Activated naive CD8-positive, alpha-beta T cell treated with anti-CD3 and anti-CD28 coated beads for 36 hours (primary cell): ENCODE measurements around the gene ZSCAN12. TPM values are rescaled to one million over a fixed set of nuclear protein-coding genes. Genes with fewer than 3 reads are reported as not detected.
A peak's percentile ranks its signal among the peaks of the same experiment; 100 is the strongest.
"Not testable (repeated sequence)": the region's sequence is repeated elsewhere in the genome, so short reads cannot be mapped to it uniquely, and the experiment has no call there.

ENCODE experiments used
- DNase-seq: peaks from one replicate; pipeline ENCODE4 v3.0.0; 2021
- H3K27ac Mint-ChIP-seq: one replicate; pipeline ENCODE4 v1.8.0; 2022; ENCODE audit warnings: mild to moderate bottlenecking, moderate library complexity, mixed read lengths
- H3K27me3 Mint-ChIP-seq: one replicate; pipeline ENCODE4 v1.8.0; 2022; ENCODE audit warnings: mild to moderate bottlenecking, mixed read lengths
- H3K36me3 Mint-ChIP-seq: one replicate; pipeline ENCODE4 v1.8.0; 2021; ENCODE audit warnings: mild to moderate bottlenecking, mixed read lengths
- H3K4me1 Mint-ChIP-seq: one replicate; pipeline ENCODE4 v1.8.0; 2021; ENCODE audit warnings: mixed read lengths
- H3K4me3 Mint-ChIP-seq: one replicate; pipeline ENCODE4 v1.8.0; 2022; ENCODE audit warnings: mild to moderate bottlenecking, moderate library complexity, mixed read lengths
- H3K9me3 Mint-ChIP-seq: one replicate; pipeline ENCODE4 v1.8.0; 2022; ENCODE audit warnings: mixed read lengths
- total RNA-seq, 2 experiments: library from RNA; stranded (reverse); gene quantifications; one replicate each; pipeline ENCODE4 v1.2.3, GENCODE V29; 2021

Gene ZSCAN12
- 1 to 10 TPM; 6.8 to 7.2 TPM for total RNA-seq

DNA sequence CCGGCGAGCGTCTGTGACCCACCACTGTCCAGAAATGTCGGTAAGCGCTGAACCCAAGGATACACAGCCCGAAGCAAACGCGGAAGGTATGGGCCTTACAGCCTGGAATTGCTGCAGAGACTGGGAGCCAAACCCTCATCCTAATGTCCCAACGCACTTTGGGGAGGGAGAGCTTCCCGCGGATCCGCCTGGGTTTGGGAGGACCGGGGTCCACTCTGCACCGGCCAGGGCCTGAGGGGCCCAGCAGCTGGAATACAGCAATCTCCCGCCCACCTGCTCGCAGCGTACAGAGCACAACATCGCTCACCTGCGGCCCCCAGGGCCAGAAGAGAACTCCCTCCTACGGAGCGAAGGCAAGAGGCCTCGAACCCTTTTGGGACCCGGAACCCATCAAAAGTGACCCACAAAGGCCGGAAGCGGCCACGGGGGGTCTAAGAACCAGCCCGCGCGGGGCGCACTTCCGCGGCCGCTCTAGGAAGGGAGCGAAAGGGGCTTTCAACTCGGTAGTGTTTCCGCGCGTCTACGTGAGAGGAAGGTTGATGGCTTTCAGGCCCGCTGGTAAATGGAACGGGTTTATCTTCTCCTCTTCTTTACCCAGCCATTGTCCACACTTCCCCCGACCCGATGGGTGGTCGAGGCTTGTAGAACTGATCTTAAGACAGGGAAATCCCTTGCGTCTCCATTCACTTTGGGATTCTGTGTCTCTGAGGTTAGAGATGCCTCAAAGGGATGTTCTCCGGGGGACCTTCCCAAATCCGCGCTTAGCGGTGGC is at the start of gene ZSCAN12:
ZSCAN12 (minus strand) TSS at position 398 of the 772 bp plus-strand sequence. CDS start 1,342 bp downstream, outside the sequence.
- Mint-ChIP-seq H3K4me1 (peaks cover 42% of the 10 kb centered on the region), H3K9me3 (no peaks in the 10 kb centered on the region), H3K27ac (peak within 1 kb of the TSS; percentile 97), H3K4me3 (peak within 1 kb of the TSS; percentile 93), H3K27me3 (peaks cover 31% of the 10 kb centered on the region), H3K36me3 (peaks cover 41% of the 10 kb centered on the region)
- DNase-seq: peak; percentile 89

DNA sequence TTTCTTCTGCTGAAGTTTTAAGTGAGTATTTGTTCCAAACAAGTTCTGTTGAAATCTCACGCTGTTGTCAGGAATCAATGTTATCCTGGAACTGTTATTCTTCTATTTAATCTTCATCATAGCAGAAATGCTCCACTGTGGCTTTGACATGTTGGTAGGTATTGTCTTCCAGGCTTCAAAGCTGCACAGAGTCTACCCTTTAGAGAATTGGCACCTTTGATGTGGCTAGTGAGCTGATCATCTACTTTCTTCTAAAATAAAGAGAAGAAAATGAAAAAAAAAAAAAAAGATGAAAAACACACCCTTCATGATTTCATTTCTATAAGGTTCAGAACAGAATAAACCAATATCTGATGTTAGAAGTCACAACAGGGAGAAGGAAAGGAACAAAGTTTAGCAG is 49.5 kb upstream of the ZSCAN12 start:
- peak overlapping the region; percentile 54 for H3K27ac Mint-ChIP-seq
- peaks cover 13% of the 10 kb centered on the region for H3K36me3 Mint-ChIP-seq
- H3K9me3 Mint-ChIP-seq: peaks cover 9% of the 10 kb centered on the region
- DNase-seq: no peak
- peaks cover 11% of the 10 kb centered on the region for H3K4me1 Mint-ChIP-seq
- peaks cover 20% of the 10 kb centered on the region for H3K27me3 Mint-ChIP-seq
- no peak overlapping the region for H3K4me3 Mint-ChIP-seq

DNA sequence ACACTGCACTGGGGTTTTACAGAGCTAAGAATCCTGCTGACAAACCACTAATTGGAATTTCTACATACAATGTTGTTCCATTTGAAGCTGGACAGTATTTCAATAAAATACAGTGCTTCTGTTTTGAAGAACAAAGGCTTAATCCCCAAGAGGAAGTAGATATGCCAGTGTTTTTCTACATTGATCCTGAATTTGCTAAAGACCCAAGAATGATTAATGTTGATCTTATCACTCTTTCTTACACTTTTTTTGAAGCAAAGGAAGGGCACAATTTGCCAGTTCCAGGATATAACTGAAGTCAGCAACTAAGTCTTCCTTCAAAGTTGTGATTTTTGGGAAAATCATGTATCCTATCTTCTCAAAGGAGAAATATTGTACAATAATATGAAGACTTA is 48.0 kb upstream of the ZSCAN12 start:
- not testable (repeated sequence) for DNase-seq, H3K27ac Mint-ChIP-seq
- H3K4me1 Mint-ChIP-seq: peaks cover 20% of the 10 kb centered on the region
- peaks cover 16% of the 10 kb centered on the region for H3K36me3 Mint-ChIP-seq
- peaks cover 25% of the 10 kb centered on the region for H3K27me3 Mint-ChIP-seq
- H3K4me3 Mint-ChIP-seq: peak overlapping the region; percentile 72
- H3K9me3 Mint-ChIP-seq: peaks cover 12% of the 10 kb centered on the region

DNA sequence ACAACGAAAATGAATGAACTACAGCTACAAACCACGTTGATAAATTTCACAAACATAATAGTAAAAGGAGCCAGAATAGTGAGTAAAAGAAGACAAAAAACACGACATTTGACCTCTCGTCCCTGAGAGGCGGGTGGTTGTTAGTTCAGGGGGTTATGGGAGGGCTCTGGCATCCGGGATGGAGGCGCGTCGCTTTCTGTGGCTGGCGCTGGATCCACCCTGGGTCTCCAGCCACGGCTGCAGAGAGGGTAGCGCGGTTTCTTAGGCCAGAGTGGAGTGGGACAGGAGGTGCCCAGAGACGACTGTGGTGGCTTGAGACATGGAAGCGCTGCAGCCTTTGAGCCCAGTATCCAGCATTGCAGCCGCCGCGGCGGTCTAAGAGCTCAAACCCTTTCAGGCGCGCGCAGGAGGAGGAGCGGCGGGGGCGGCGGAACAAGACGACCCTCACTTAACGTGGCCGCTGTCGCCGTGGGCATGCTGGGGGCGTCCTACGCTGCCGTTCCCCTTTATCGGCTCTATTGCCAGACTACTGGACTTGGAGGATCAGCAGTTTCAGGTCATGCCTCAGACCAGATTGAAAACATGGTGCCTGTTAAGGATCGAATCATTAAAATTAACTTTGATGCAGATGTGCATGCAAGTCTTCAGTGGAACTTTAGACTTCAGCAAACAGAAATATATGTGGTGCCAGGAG is 47.4 kb upstream of the ZSCAN12 start:
- Mint-ChIP-seq H3K9me3 (peaks cover 12% of the 10 kb centered on the region), H3K27me3 (peaks cover 25% of the 10 kb centered on the region), H3K4me1 (peaks cover 23% of the 10 kb centered on the region), H3K27ac (peak overlapping the region; percentile 35), H3K4me3 (peak overlapping the region; percentile 72), H3K36me3 (peaks cover 16% of the 10 kb centered on the region)
- peak; percentile 28 for DNase-seq

DNA sequence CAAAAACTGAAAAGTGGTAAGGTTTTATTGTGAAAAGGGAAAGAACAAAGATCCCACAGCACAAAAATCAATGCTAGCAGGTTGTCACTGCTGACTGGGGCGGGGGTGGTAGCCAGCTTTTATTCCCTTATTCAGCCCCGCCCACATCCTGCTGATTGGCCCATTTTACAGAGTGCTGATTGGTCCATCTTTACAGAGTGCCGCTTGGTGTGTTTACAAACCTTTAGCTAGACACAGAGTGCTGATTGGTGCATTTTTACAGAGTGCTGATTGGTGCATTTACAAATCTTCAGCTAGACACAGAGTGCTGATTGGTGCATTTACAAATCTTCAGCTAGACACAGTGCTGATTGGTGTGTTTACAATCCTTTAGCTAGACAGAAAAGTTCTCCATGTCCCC is 45.2 kb upstream of the ZSCAN12 start:
- not testable (repeated sequence) for H3K4me3 Mint-ChIP-seq
- peaks cover 12% of the 10 kb centered on the region for H3K9me3 Mint-ChIP-seq

DNA sequence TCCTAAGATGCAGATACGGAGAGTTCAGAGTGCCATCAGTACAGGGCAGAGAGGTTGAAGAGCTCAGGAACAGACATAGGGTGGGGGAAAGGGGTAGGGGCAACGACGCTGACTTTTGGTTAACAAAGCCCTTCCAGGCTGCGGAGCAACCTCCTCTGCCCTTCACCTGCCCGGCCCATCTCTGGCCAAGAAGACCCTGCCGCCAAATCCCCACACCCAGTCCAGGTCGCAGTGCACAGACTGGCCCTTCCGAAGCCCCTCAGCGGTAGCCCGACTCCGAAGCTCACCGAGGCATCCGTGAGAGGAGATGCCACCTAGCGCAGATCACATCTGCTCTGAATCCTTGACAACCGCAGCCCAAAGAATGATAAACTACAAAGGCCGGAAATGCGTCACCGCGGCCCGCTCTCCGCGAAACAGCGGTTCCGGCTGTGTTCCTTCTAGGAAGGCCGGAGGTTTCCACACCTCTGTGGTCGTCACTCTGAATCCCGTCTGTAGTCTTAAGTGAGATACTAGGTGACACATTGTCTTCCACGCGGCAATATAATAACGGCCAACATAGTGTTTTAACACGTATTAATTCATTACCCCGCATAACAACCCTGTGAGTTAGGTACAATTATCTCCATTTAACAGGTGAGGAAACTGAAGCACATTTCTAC is 43.7 kb upstream of the ZSCAN12 start, which contains the start of gene ZSCAN23:
ZSCAN23 (minus strand) TSS at position 380 of the 662 bp plus-strand sequence. CDS start 7,225 bp downstream, outside the sequence.
- H3K4me1 Mint-ChIP-seq: peaks cover 16% of the 10 kb centered on the region
- DNase-seq: peak; percentile 87
- peaks cover 16% of the 10 kb centered on the region for H3K36me3 Mint-ChIP-seq
- peak within 1 kb of the TSS; percentile 94 for H3K27ac Mint-ChIP-seq
- H3K9me3 Mint-ChIP-seq: peaks cover 12% of the 10 kb centered on the region
- peak within 1 kb of the TSS; percentile 99 for H3K4me3 Mint-ChIP-seq
- H3K27me3 Mint-ChIP-seq: peaks cover 29% of the 10 kb centered on the region

More for the DNA sequence above, 45.2 kb upstream of the ZSCAN12 start:
- Mint-ChIP-seq H3K27ac (peak overlapping the region; percentile 94), H3K36me3 (peaks cover 16% of the 10 kb centered on the region), H3K27me3 (peaks cover 25% of the 10 kb centered on the region), H3K4me1 (peaks cover 23% of the 10 kb centered on the region)
- peak; percentile 25 for DNase-seq

DNA sequence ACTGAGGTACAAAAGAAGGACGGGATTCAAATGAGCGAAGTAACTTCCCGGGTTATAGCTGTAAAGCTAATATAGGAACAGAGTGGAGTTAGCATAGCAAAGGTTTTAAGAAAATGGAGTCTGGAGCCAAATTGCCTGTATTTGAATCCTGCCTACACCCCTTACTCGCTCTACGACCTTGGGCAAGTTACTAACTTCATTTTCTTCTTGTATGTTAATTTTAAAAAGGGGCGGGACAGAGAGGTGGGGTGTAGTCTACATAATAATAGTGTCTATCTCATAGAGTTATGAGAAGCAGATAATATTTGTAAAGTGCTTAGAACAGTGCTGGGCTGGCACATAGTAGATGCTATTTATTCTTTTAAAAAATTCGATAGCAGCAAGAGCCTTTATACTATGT is 43.0 kb upstream of the ZSCAN12 start:
- no peak for DNase-seq
- Mint-ChIP-seq H3K27me3 (peaks cover 29% of the 10 kb centered on the region), H3K36me3 (peaks cover 16% of the 10 kb centered on the region), H3K27ac (peak overlapping the region; percentile 94), H3K4me3 (peak overlapping the region; percentile 99), H3K9me3 (peaks cover 12% of the 10 kb centered on the region), H3K4me1 (peaks cover 16% of the 10 kb centered on the region)

DNA sequence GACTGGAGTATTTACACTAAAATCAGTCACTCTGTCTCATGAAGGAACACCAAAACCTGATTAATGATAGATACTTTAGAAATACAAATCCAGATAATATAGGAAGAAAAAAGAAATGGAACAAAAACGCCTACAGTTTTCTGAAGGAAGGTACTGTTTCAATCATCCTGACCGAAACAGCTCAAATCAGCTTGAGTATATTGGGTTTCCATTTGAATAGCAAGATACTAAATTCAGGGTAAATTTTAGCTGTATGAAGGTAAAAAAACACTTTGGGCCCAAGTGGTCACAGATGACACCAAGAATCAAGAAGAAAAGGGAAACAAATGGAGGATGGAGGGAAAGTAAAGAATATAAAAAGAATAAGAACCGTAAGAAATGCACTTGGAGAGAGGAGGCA is 36.9 kb upstream of the ZSCAN12 start:
- DNase-seq: no peak
- Mint-ChIP-seq H3K27me3 (peaks cover 4% of the 10 kb centered on the region), H3K9me3 (no peaks in the 10 kb centered on the region), H3K4me1 (peaks cover 2% of the 10 kb centered on the region), H3K4me3 (no peak overlapping the region), H3K36me3 (peaks cover 5% of the 10 kb centered on the region), H3K27ac (no peak overlapping the region)

DNA sequence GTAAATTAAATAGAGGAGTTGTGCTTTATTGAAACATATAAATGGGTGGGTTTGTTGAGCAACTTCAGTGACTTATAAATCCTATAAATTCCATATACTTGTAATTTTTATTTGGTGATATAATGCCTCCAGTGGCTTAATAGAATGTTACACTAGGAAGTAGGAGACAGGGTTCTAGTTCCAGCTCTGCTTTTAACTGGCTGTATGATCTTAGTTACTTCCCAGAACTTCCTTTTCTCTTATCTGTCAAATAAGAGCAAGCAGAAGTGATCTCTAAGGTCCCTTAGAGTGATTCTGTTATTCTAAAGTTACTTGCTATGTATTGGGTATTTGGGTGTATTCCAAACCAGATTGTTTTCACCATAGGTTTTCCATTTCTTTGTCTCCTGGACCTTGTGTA is 33.6 kb upstream of the ZSCAN12 start:
- Mint-ChIP-seq H3K27ac (no peak overlapping the region), H3K27me3 (no peaks in the 10 kb centered on the region), H3K4me1 (peaks cover 5% of the 10 kb centered on the region), H3K36me3 (peaks cover 5% of the 10 kb centered on the region), H3K9me3 (no peaks in the 10 kb centered on the region), H3K4me3 (no peak overlapping the region)
- DNase-seq: no peak

DNA sequence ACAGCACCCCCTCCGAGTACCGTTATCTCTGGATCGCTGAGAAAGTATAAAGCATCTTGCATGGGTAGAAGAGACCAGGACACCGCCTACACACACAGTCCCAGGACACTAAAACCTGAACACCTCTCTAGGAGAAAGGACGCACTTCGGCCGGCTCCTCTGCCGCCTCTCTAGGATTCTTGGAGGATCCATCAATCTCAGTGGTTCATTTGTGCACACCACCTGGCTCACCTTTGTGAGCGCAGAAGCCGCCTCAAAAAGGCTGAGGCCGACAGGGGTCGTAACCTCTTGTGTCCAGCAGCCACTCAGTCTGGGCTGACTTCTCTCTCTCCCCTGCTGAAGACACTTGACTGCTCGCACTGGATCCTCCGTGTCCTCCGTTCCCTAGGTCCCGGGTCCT is 30.2 kb upstream of the ZSCAN12 start:
- Mint-ChIP-seq H3K4me3 (no peak overlapping the region), H3K27me3 (no peaks in the 10 kb centered on the region), H3K36me3 (peaks cover 15% of the 10 kb centered on the region), H3K27ac (no peak overlapping the region), H3K4me1 (peaks cover 14% of the 10 kb centered on the region), H3K9me3 (peaks cover 5% of the 10 kb centered on the region)
- DNase-seq: no peak

DNA sequence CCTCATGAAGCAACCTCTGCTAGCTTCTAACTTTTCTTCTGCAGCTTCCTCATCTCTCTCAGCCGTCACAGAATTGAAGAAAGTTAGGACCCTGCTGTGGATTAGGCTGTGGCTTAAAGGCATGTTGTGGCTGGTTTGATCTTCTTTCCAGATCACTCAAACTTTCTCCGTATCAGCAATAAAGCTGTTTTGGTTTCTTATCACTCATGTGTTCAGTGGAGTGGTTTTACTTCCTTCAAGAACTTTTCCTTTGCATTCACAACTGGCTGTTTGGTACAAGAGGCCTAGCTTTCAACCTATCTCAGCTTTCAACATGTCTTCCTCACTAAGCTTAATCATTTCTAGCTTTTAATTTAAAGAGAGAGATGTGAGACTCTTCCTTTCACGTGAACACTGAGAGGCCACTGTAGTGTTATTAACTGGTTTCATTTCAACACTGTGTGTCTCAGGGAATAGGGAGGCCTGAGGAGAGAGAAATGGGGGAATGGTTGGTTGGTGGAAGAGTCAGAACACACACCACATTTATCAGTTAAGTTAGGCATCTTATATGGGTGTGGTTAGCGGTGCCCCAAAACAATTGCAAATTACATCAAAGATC is 26.5 kb upstream of the ZSCAN12 start:
- peaks cover 14% of the 10 kb centered on the region for H3K4me1 Mint-ChIP-seq

DNA sequence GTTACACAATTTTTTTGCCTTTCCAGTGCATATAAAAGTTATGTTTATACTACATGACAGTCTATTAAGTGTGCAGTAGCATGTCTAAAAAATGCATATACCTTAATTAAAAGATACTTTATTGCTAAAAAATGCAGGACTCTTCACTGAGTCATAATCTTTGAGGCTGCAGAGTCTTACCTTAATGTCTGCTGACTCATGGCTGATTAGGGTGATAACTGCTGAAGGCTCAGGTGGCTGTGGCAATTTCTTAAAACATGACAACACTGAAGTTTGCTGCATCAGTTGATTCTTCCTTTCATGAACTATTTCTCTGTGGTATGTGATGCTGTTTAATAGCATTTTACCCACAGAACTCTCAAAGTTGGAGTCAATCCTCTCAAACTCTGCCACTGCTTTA is 24.6 kb upstream of the ZSCAN12 start:
- H3K36me3 Mint-ChIP-seq: peaks cover 20% of the 10 kb centered on the region
- DNase-seq: no peak

More for the DNA sequence above, 26.5 kb upstream of the ZSCAN12 start:
- Mint-ChIP-seq H3K36me3 (peaks cover 16% of the 10 kb centered on the region), H3K27ac (peak overlapping the region; percentile 82), H3K4me3 (no peak overlapping the region), H3K27me3 (no peaks in the 10 kb centered on the region), H3K9me3 (peaks cover 5% of the 10 kb centered on the region)
- no peak for DNase-seq

DNA sequence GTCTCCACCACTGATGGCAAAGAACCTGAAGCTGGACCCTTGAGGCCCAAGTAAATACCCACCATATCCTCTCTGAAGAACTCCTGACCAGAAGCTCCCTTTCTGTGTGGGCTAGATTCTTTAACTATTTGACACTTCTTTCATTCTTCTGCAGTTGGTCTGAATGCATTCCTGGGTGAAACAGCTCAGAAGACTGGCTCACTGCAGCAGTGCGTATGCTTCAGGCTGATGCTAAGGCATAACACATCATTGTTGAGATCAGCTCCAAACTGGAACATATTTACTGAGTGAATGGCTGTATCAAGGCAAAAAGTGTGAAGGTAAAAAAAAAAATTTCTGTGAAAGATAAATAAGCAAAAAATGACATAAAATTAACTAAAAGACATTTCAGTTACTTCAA is 24.0 kb upstream of the ZSCAN12 start:
- Mint-ChIP-seq H3K9me3 (peaks cover 5% of the 10 kb centered on the region), H3K36me3 (peaks cover 20% of the 10 kb centered on the region), H3K27ac (no peak overlapping the region), H3K4me3 (no peak overlapping the region), H3K27me3 (no peaks in the 10 kb centered on the region), H3K4me1 (peaks cover 14% of the 10 kb centered on the region)
- DNase-seq: no peak

More for the DNA sequence above, 24.6 kb upstream of the ZSCAN12 start:
- peaks cover 5% of the 10 kb centered on the region for H3K9me3 Mint-ChIP-seq
- H3K4me1 Mint-ChIP-seq: peaks cover 14% of the 10 kb centered on the region
- H3K27ac Mint-ChIP-seq: no peak overlapping the region
- no peak overlapping the region for H3K4me3 Mint-ChIP-seq
- no peaks in the 10 kb centered on the region for H3K27me3 Mint-ChIP-seq

DNA sequence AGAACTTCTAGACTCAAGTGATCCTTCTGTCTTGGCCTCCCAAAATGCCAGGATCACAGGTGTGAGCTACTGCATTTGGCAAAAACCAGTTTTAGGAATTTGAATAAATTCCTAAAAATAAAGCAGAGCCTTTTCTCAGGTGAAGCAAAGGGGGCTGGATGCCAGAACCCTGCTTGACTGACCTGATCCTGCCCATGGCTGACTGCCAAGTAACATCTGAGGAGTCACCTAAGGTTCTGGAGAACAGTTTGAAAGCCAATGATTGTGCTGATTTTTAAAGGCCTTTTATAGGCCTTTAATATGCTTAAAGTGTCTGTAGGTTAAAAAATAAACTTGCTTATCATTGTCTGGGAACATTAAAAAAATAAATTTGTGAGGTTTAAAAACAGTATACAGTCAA is 14.1 kb upstream of the ZSCAN12 start:
- Mint-ChIP-seq H3K36me3 (no peaks in the 10 kb centered on the region), H3K9me3 (no peaks in the 10 kb centered on the region), H3K27ac (no peak overlapping the region), H3K27me3 (peaks cover 33% of the 10 kb centered on the region), H3K4me3 (no peak overlapping the region), H3K4me1 (peaks cover 2% of the 10 kb centered on the region)
- no peak for DNase-seq

DNA sequence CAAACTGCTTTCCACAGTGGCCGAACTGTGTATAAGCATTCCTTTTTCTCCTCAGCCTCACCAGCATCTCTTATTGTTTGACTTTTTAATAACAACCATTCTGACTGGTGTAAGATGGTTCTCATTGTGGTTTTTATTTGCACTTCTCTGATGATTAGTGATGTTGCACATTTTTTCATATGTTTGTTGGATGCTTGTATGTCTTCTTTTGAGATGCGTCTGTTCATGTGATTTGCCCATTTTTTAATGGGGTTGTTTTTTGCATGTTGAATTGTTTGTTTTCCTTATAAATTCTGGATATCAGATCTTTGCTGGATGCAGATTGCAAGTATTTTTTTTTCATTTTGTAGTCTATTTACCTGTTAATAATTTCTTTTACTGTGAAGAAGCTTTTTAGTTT is 11.2 kb upstream of the ZSCAN12 start:
- no peaks in the 10 kb centered on the region for H3K9me3 Mint-ChIP-seq
- no peak for DNase-seq
- H3K27me3 Mint-ChIP-seq: peaks cover 44% of the 10 kb centered on the region
- peaks cover 12% of the 10 kb centered on the region for H3K4me1 Mint-ChIP-seq
- H3K36me3 Mint-ChIP-seq: no peaks in the 10 kb centered on the region
- no peak overlapping the region for H3K27ac Mint-ChIP-seq
- no peak overlapping the region for H3K4me3 Mint-ChIP-seq
